Endothelial cell of umbilical vein (primary cell): Measurements from ENCODE around the gene ANKHD1. TPM values are rescaled to one million over a fixed set of nuclear protein-coding genes. Genes with fewer than 3 reads are reported as not detected.

ENCODE experiments used
- BruUV-seq: library from RNA; stranded (reverse); fragments of 400-500 nt; replicated peaks from 2 replicates; lab custom pipeline; 2021; lab: Mats Ljungman, UMichigan
- CTCF ChIA-PET: fragments of 300-600, 350-600 bp; sonication (Branson Sonifier 250); formaldehyde crosslinking; loops from one replicate; lab custom pipeline; 2021; ENCODE audit warnings: antibody characterized with exemption, inconsistent platforms; lab: Charles Lee
- POLR2A ChIA-PET: fragments of 300-600, 350-600 bp; sonication (Branson Sonifier 250); formaldehyde crosslinking; loops from one replicate; lab custom pipeline; 2021; ENCODE audit warnings: antibody characterized with exemption, inconsistent platforms; lab: Charles Lee
- DNase-seq: peaks from one replicate; pipeline ENCODE4 v3.0.0-alpha.2; 2011; ENCODE audit warnings: low read depth, low spot score
- FAIRE-seq: peaks from 2 replicates; lab custom pipeline; 2011; peaks lifted over from hg19 to GRCh38; lab: Jason Lieb, UNC
- H2AFZ ChIP-seq: 2 replicates; pipeline ENCODE4 v1.6.0; 2012; ENCODE audit warnings: low read depth, low read length, control low read depth, inconsistent platforms
- H3K27ac ChIP-seq: 2 replicates; pipeline ENCODE4 v1.5.1; 2011; ENCODE audit warnings: low read depth, mild to moderate bottlenecking, control low read depth, low read length, moderate library complexity; ENCODE audit not compliant: insufficient read depth
- H3K27me3 ChIP-seq, 2 experiments: 2 replicates each; pipeline versions ENCODE4 v1.6.0 to v1.6.1; 2011; ENCODE audit warnings: low read length in 2 of 2, mixed read lengths in 1 of 2; ENCODE audit not compliant: control insufficient read depth in 2 of 2, insufficient read depth in 2 of 2
- H3K36me3 ChIP-seq, 2 experiments: 2 replicates in 1 of 2; 3 replicates in 1 of 2; pipeline ENCODE4 v1.5.1; 2011; ENCODE audit warnings: low read length in 2 of 2, mild to moderate bottlenecking in 1 of 2, moderate library complexity in 1 of 2; ENCODE audit not compliant: control insufficient read depth in 2 of 2, insufficient read depth in 2 of 2; ENCODE audit errors: extremely low read depth in 1 of 2
- H3K4me1 ChIP-seq: 3 replicates; pipeline ENCODE4 v1.5.1; 2011; ENCODE audit warnings: mild to moderate bottlenecking, low read length; ENCODE audit not compliant: control insufficient read depth, insufficient read depth; ENCODE audit errors: extremely low read depth
- H3K4me2 ChIP-seq: 2 replicates; pipeline ENCODE4 v1.6.1; 2011; ENCODE audit warnings: low read length, control low read depth, mixed read lengths; ENCODE audit not compliant: insufficient read depth
- H3K4me3 ChIP-seq, 3 experiments: fragments of 200-600 bp in 1 of 3; sonication (generic), shearing (Covaris generic) in 1 of 3; replicated peaks in 1 of 3; 2 replicates each; pipeline ENCODE4 v1.5.1; 2011 to 2016; ENCODE audit warnings: control low read depth in 3 of 3, low read length in 3 of 3, mild to moderate bottlenecking in 2 of 3, inconsistent platforms in 1 of 3, low read depth in 1 of 3, moderate library complexity in 1 of 3; ENCODE audit not compliant: insufficient read depth in 1 of 3
- H3K79me2 ChIP-seq: 2 replicates; pipeline ENCODE4 v1.6.0; 2012; ENCODE audit warnings: low read length, inconsistent platforms; ENCODE audit not compliant: control insufficient read depth, insufficient read depth
- H3K9ac ChIP-seq: replicated peaks from 2 replicates; pipeline ENCODE3; 2011; ENCODE audit warnings: low read length, control low read depth; ENCODE audit not compliant: insufficient read depth; ENCODE audit errors: extremely low read depth
- H3K9me1 ChIP-seq: replicated peaks from 3 replicates; pipeline ENCODE4 v1.6.0; 2011; ENCODE audit warnings: mild to moderate bottlenecking, low read length; ENCODE audit not compliant: control insufficient read depth, insufficient read depth; ENCODE audit errors: extremely low read depth
- H3K9me3 ChIP-seq: replicated peaks from 2 replicates; pipeline ENCODE4 v1.5.1; 2012; ENCODE audit warnings: low read length, inconsistent platforms; ENCODE audit not compliant: control insufficient read depth, insufficient read depth
- H4K20me1 ChIP-seq: replicated peaks from 2 replicates; pipeline ENCODE3; 2011; ENCODE audit warnings: mild to moderate bottlenecking, low read length; ENCODE audit not compliant: control insufficient read depth, insufficient read depth; ENCODE audit errors: extremely low read depth
- CTCF ChIP-seq, 2 donors: IDR thresholded peaks; 1 replicate in 1 of 2; 2 replicates in 1 of 2; pipeline ENCODE4 v1.5.1; 2011; ENCODE audit warnings: low read length in 2 of 2, mild to moderate bottlenecking in 2 of 2, moderate library complexity in 2 of 2, control low read depth in 1 of 2, inconsistent platforms in 1 of 2, low read depth in 1 of 2; ENCODE audit not compliant: insufficient read depth in 1 of 2; ENCODE audit errors: extremely low read depth in 1 of 2
- EZH2 ChIP-seq: IDR thresholded peaks from 2 replicates; pipeline ENCODE4 v1.6.1; 2012; ENCODE audit warnings: borderline replicate concordance, low read depth, mild to moderate bottlenecking, moderate library complexity, low read length, inconsistent platforms; ENCODE audit not compliant: severe bottlenecking
- FOS ChIP-seq: IDR thresholded peaks from 2 replicates; pipeline ENCODE4 v1.6.1; 2011; ENCODE audit warnings: mild to moderate bottlenecking, low read length, moderate library complexity, borderline replicate concordance; ENCODE audit not compliant: insufficient read depth
- GATA2 ChIP-seq: IDR thresholded peaks from 2 replicates; pipeline ENCODE4 v1.7.0; 2011; ENCODE audit warnings: low read depth, mild to moderate bottlenecking, moderate library complexity, mixed read lengths, low read length; ENCODE audit not compliant: insufficient read length, insufficient read depth
- JUN ChIP-seq: IDR thresholded peaks from 2 replicates; pipeline ENCODE4 v1.6.1; 2011; ENCODE audit warnings: borderline replicate concordance, low read depth; ENCODE audit not compliant: insufficient read length, insufficient read depth
- MAX ChIP-seq: IDR thresholded peaks from 2 replicates; pipeline ENCODE4 v1.6.1; 2011; ENCODE audit not compliant: insufficient read depth, insufficient read length
- MYC ChIP-seq: IDR thresholded peaks from one replicate; pipeline ENCODE4 v1.6.1; 2011; ENCODE audit warnings: mild to moderate bottlenecking, low read depth, low read length
- POLR2A ChIP-seq: IDR thresholded peaks from 2 replicates; pipeline ENCODE4 v1.6.1; 2012; ENCODE audit warnings: low read depth, mild to moderate bottlenecking, control low read depth, low read length
- POLR2AphosphoS5 ChIP-seq: IDR thresholded peaks from 2 replicates; pipeline ENCODE4 v1.6.1; 2012; ENCODE audit warnings: low read depth, mild to moderate bottlenecking, control low read depth, low read length, moderate library complexity; ENCODE audit not compliant: insufficient read depth
- dilution Hi-C: fragments of 300-500 bp; cut with MboI; formaldehyde crosslinking; loops from one replicate; pipeline ENCODE4 v1.15.0; 2019; ENCODE audit warnings: low sequenced_read_pairs; ENCODE audit not compliant: extremely low pct_ligation_motif_present
- intact Hi-C: fragments of 100-400 bp; cut with micrococcal nuclease; formaldehyde crosslinking; loops from one replicate; pipeline ENCODE4 v1.10.0; 2022
- polyA plus RNA-seq, 4 experiments: library from polyadenylated mRNA; depleted of rRNA in 3 of 4; stranded (reverse) in 3 of 4; unstranded in 1 of 4; fragments of >200 nt; gene quantifications; 2 replicates each; pipeline versions ENCODE4 v1.2.1 to v1.2.3, GENCODE V29; 2011 to 2012; ENCODE audit warnings: missing spikeins in 1 of 4
- total RNA-seq: library from RNA; stranded (reverse); gene quantifications from 2 replicates; pipeline ENCODE4 v1.2.3, GENCODE V29; 2021

ANKHD1 gene
- total and polyA plus RNA-seq, 2 donors (not counting 3 experiments of a cell fraction or from before 2014, with no cell fraction given): 56.1 to 87.0 TPM

GRCh38 chr5:140399979-140400729, 1.5 kb upstream of the ANKHD1 start:
- H4K20me1 ChIP-seq: peaks cover 4% of the 10 kb centered on the region
- no peak overlapping the region for H3K27ac ChIP-seq
- POLR2A ChIA-PET: interaction anchor here (1.2 kb wide), 1 partner anchor 147 kb away, joined by 3 read pairs; the partner anchor contains the start of gene EIF4EBP3
- peaks cover 34% of the 10 kb centered on the region for H3K79me2 ChIP-seq
- intact Hi-C loops (loop anchor here (2.0 to 5.0 kb wide), 2 partner anchors 27 to 82 kb away; no protein-coding TSS in a partner anchor), dilution Hi-C loops (no loop called here)
- DNase-seq: no peak
- CTCF ChIA-PET: interaction anchor here (2.9 kb wide), 1 partner anchor 27 kb away, joined by 22 read pairs; no protein-coding TSS in a partner anchor
- peak overlapping the region; percentile 82 for H3K4me2 ChIP-seq
- H3K9ac ChIP-seq: peak overlapping the region; percentile 61
- H3K36me3 ChIP-seq: no peaks in the 10 kb centered on the region
- H3K4me3 ChIP-seq: peak overlapping the region; percentile 42 to 91 (median 79)
- peak; percentile 43 for FAIRE-seq
- TF ChIP-seq POLR2AphosphoS5: no peak
- TF ChIP-seq GATA2: no peak
- no peak for TF ChIP-seq FOS
- TF ChIP-seq EZH2: no peak
- TF ChIP-seq MAX: no peak
- TF ChIP-seq JUN: no peak
- no peak for TF ChIP-seq MYC
- no peak for TF ChIP-seq CTCF (IDR thresholded peaks at IDR 0.05; ENCODE audit: extremely low read depth in 1 of 2, insufficient read depth in 1 of 2, low read depth in 1 of 2, low read length in 2 of 2)
- TF ChIP-seq POLR2A: no peak
- H3K9me3 ChIP-seq: no peaks in the 10 kb centered on the region
- no peaks in the 10 kb centered on the region for H3K27me3 ChIP-seq
- BruUV-seq: no TSS peak
- no peaks in the 10 kb centered on the region for H3K9me1 ChIP-seq
- H2AFZ ChIP-seq: peak overlapping the region; percentile 49
- H3K4me1 ChIP-seq: peaks cover 8% of the 10 kb centered on the region
